Activated CD4-positive, alpha-beta T cell treated with anti-CD3 and anti-CD28 coated beads, Interleukin-2, amount 10 ng/mL, durations not matched to agents 24 days and 14 days (primary cell): Measurements from ENCODE around the gene LAG3. TPM values are rescaled to one million over a fixed set of nuclear protein-coding genes. Genes with fewer than 3 reads are reported as not detected.
A peak's percentile ranks its signal among the peaks of the same experiment; 100 is the strongest.

Experiments
- DNase-seq: peaks from one replicate; pipeline ENCODE4 v3.0.0; 2022
- H3K27ac Mint-ChIP-seq: one replicate; pipeline ENCODE4 v1.8.0; 2022; ENCODE audit warnings: mild to moderate bottlenecking, mixed read lengths
- H3K27me3 Mint-ChIP-seq: one replicate; pipeline ENCODE4 v1.8.0; 2022; ENCODE audit warnings: mixed read lengths
- H3K36me3 Mint-ChIP-seq: one replicate; pipeline ENCODE4 v1.8.0; 2022; ENCODE audit warnings: low read depth, mild to moderate bottlenecking, mixed read lengths
- H3K4me1 Mint-ChIP-seq: one replicate; pipeline ENCODE4 v1.8.0; 2021; ENCODE audit warnings: mixed read lengths
- H3K4me3 Mint-ChIP-seq: one replicate; pipeline ENCODE4 v1.8.0; 2022; ENCODE audit warnings: mild to moderate bottlenecking, moderate library complexity, mixed read lengths
- H3K9me3 Mint-ChIP-seq: one replicate; pipeline ENCODE4 v1.8.0; 2021; ENCODE audit warnings: mixed read lengths
- intact Hi-C: fragments of 100-400 bp; cut with micrococcal nuclease; formaldehyde crosslinking; loops from one replicate; pipeline ENCODE4 v1.15.1; 2023
- total RNA-seq: library from RNA; stranded (reverse); gene quantifications from 2 replicates; pipeline ENCODE4 v1.2.3, GENCODE V29; 2022

The LAG3 gene
- total RNA-seq, 1 donor from 2014 or later: 269 TPM

DNA sequence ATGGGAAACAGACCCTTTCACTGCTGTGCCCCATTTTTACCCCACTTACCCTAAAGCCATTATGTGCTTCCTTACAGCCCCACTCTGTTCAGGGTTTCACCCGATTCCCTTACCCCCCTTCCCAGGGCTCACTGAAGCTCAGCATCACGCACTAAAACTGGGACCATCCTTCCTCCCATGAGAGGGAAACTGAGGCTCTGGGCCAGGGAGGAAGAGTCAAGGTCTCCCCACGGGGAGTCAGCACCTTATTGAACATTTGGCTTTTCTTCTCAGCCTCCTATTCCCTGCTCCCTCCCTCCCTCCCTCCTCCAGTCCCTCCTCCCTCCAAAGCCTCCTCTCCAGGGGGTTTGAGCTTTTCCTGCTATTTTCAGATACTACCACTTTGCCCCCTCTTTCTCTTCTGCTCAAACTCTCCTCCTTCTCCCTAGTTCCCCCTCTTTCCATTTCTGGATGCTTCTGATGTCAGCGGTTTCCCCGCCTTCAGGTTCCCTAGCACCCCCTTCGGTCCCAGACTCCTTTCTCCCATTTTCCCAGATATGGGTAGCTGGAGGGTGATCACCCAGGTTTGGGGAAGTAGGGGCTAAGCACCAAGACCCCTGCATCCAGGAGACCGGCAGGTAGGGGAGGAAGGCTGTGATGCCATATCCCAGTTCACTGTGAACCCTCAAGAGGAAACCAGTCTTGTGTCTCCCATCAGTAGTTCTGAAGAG is 50.3 kb downstream of the LAG3 start:
- intact Hi-C loops: no loop called here
- no peak overlapping the region for H3K27ac Mint-ChIP-seq

DNA sequence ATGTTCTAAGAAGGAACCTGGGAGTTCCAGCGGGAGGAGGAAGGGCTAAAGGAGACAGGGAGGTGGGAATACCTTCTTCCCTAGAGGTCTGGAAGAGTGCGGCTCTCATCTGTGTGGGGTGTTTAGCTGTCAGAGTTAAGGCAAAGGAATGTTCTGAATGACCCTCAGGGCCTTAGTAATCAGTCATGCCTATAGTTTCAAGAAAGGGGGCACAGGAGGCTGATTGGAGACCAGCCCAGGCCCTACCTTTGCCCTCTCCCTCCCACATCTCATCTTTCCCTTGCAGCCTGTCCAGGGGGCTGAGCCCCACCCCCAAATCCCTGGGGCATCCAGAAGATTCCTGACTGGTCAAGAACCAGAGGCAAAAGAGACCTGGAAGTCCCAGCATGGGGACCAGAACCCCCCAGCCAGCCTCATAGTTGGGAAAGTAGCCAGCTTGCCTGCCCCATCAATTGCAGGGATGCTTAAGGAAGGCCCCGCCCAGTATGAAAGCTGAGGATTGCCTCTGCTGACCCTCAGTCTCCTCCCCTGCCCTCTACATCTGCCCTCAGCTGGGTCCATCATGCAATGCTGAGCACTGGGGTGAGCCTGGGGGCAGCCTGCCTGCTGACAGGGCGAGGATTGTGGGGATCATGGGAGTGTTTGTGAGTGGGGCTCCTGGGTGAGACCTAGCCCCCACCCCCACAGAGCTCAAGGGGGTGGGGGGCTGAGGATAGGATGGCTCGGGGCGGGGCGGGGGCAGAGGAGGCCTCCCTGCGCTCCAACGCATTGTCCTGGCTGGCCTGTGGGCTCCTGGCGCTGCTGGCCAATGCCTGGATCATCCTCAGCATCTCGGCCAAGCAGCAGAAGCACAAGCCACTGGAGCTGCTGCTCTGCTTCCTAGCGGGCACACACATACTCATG is 51.1 kb downstream of the LAG3 start:
- Mint-ChIP-seq H3K9me3 (no peaks in the 10 kb centered on the region), H3K4me1 (peaks cover 31% of the 10 kb centered on the region), H3K27ac (no peak overlapping the region), H3K27me3 (peaks cover 41% of the 10 kb centered on the region), H3K36me3 (peaks cover 26% of the 10 kb centered on the region), H3K4me3 (no peak overlapping the region)
- no peak for DNase-seq
- intact Hi-C loops: no loop called here

More for the DNA sequence above, 50.3 kb downstream of the LAG3 start:
- Mint-ChIP-seq H3K36me3 (peaks cover 32% of the 10 kb centered on the region), H3K9me3 (no peaks in the 10 kb centered on the region), H3K27me3 (peaks cover 39% of the 10 kb centered on the region), H3K4me1 (peaks cover 28% of the 10 kb centered on the region), H3K4me3 (peak overlapping the region; percentile 79)
- DNase-seq: no peak

DNA sequence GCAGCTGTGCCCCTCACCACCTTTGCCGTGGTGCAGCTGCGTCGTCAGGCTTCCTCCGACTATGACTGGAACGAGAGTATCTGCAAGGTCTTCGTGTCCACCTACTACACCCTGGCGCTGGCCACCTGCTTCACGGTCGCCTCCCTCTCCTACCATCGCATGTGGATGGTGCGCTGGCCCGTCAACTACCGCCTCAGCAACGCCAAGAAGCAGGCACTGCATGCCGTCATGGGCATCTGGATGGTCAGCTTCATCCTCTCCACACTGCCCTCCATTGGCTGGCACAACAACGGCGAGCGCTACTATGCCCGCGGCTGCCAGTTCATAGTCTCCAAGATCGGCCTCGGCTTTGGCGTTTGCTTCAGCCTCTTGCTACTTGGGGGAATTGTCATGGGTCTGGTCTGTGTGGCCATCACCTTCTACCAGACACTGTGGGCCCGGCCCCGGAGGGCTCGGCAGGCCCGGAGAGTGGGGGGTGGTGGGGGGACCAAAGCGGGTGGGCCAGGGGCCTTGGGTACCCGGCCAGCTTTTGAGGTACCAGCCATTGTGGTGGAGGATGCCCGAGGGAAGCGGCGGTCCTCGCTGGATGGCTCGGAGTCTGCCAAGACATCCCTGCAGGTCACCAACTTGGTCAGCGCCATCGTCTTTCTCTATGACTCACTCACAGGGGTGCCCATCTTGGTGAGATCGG is 51.9 kb downstream of the LAG3 start:
- H3K4me1 Mint-ChIP-seq: peaks cover 36% of the 10 kb centered on the region
- no peak for DNase-seq
- intact Hi-C loops: no loop called here

DNA sequence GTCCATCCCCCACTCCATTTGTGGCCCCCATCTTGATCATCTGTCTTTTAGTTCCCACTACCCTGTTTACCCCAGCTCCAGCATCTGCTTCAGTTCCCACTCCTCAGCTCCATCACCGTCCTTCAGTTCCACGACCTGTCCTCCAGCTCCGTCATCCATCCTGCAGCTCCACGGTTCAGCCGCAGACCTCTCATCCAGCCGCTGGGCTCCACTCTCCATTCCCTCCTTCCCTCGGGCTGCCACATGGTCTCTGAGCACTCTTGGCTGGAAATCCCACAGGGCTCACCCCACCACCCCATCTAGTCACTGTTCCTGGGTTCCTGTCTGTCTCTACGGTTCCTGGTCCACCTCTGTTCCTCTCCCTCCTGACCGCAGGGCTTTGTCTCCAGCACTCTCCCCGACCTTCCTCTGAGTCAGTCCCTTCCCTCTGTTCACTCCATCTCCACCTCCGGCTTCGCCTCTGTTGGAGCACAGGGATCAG is 52.6 kb downstream of the LAG3 start:
- H3K9me3 Mint-ChIP-seq: no peaks in the 10 kb centered on the region
- peaks cover 40% of the 10 kb centered on the region for H3K4me1 Mint-ChIP-seq
- DNase-seq: no peak
- intact Hi-C loops: loop anchor here (1.0 to 5.0 kb wide), 6 partner anchors 33 to 268 kb away; partner anchors contain the start of genes IFFO1, MLF2 and PTMS
- H3K36me3 Mint-ChIP-seq: peaks cover 14% of the 10 kb centered on the region
- no peak overlapping the region for H3K4me3 Mint-ChIP-seq
- H3K27me3 Mint-ChIP-seq: peaks cover 46% of the 10 kb centered on the region
- no peak overlapping the region for H3K27ac Mint-ChIP-seq

More for the DNA sequence above, 51.9 kb downstream of the LAG3 start:
- H3K27me3 Mint-ChIP-seq: peaks cover 46% of the 10 kb centered on the region
- no peak overlapping the region for H3K4me3 Mint-ChIP-seq
- no peaks in the 10 kb centered on the region for H3K9me3 Mint-ChIP-seq
- no peak overlapping the region for H3K27ac Mint-ChIP-seq
- H3K36me3 Mint-ChIP-seq: peaks cover 21% of the 10 kb centered on the region

DNA sequence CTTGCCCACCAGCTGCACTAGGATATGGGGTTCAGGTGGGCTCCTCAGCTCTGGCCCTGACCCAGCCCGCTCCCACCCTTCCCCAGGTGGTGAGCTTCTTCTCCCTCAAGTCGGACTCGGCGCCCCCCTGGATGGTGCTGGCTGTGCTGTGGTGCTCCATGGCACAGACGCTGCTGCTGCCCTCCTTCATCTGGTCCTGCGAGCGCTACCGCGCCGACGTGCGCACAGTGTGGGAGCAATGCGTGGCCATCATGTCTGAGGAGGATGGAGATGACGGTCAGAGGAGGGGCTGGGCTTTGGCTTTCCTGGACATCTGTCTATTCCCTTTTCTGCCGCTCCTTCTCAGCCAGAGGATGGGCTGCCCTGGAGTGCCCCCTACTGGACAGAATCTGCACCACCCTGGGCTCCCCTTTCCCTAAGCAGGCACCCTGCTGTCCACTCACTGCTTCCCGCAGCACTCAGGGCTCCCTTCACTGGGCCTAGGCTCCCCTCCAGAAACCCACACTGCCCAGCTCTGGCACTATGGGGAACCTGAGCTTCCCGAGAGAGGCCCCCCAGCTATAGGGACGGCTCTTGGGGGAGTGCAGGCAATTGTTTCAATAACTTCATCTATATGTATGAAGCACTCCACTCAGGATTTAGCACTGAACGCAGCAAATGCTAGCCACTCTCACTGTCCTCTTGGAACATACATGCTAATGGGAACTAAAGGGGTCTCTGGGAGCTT is 53.2 kb downstream of the LAG3 start:
- intact Hi-C loops: loop anchor here (1.0 to 5.0 kb wide), 6 partner anchors 33 to 268 kb away; partner anchors contain the start of genes IFFO1, MLF2 and PTMS
- H3K36me3 Mint-ChIP-seq: peaks cover 9% of the 10 kb centered on the region
- no peaks in the 10 kb centered on the region for H3K9me3 Mint-ChIP-seq
- peak; percentile 95 for DNase-seq
- peaks cover 50% of the 10 kb centered on the region for H3K27me3 Mint-ChIP-seq
- H3K4me1 Mint-ChIP-seq: peaks cover 38% of the 10 kb centered on the region
- no peak overlapping the region for H3K27ac Mint-ChIP-seq
- H3K4me3 Mint-ChIP-seq: peak overlapping the region; percentile 20

DNA sequence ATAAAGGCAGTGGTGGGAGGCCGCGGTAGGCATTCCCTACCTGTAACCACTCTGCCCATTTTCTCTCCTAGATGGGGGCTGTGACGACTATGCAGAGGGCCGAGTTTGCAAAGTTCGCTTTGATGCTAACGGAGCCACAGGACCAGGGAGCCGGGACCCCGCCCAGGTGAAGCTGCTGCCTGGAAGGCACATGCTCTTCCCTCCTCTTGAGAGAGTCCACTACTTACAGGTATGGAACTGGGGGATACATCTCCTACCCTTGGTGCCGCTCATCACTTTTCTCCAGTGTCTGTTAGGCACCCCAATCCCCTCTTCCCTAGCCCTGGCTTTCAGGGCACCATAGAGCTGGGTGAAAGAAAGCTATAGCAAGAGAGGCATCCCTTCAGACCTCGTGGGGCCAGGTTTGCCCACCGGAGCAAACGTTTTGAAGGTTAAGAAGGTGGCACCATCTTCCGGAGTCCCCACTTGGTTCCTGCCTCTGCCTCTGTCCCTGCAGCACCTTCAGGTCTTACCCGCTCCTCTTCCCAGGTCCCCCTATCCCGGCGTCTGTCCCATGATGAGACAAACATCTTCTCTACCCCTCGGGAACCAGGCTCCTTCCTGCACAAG is 53.9 kb downstream of the LAG3 start:
- peaks cover 56% of the 10 kb centered on the region for H3K27me3 Mint-ChIP-seq
- DNase-seq: no peak
- H3K4me1 Mint-ChIP-seq: peaks cover 32% of the 10 kb centered on the region

DNA sequence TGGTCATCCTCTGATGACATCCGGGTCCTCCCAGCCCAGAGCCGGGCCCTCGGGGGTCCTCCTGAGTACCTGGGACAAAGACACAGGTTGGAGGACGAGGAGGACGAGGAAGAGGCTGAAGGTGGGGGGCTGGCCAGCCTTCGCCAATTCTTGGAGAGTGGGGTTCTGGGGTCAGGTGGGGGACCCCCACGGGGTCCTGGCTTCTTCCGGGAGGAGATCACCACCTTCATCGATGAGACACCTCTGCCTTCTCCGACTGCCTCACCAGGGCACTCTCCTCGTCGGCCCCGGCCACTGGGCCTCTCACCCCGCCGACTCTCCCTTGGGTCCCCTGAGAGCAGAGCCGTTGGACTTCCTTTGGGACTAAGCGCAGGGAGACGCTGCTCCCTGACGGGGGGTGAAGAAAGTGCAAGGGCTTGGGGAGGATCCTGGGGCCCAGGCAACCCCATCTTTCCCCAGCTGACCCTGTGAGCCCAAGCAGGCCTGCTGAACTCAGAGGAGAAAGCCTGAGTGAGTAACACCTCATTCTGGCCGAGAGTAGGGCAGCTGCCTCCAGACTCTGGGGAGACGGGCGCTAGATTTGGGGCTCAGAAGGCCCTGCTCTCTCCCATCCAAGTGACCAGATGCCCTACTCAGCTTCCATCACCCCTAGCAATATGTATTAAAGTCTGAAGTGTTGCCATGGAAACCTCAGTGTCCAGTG is 54.6 kb downstream of the LAG3 start:
- Mint-ChIP-seq H3K36me3 (peaks cover 2% of the 10 kb centered on the region), H3K4me3 (peak overlapping the region; percentile 60), H3K27ac (peak overlapping the region; percentile 38), H3K9me3 (no peaks in the 10 kb centered on the region), H3K27me3 (peaks cover 60% of the 10 kb centered on the region), H3K4me1 (peaks cover 29% of the 10 kb centered on the region)
- no peak for DNase-seq
- intact Hi-C loops: loop anchor here (5.0 kb wide), 3 partner anchors 35 to 270 kb away; partner anchors contain the start of genes IFFO1 and PTMS

More for the DNA sequence above, 53.9 kb downstream of the LAG3 start:
- H3K27ac Mint-ChIP-seq: no peak overlapping the region
- peaks cover 3% of the 10 kb centered on the region for H3K36me3 Mint-ChIP-seq
- no peak overlapping the region for H3K4me3 Mint-ChIP-seq
- intact Hi-C loops: loop anchor here (5.0 kb wide), 3 partner anchors 34 to 269 kb away; partner anchors contain the start of genes IFFO1 and PTMS
- no peaks in the 10 kb centered on the region for H3K9me3 Mint-ChIP-seq

DNA sequence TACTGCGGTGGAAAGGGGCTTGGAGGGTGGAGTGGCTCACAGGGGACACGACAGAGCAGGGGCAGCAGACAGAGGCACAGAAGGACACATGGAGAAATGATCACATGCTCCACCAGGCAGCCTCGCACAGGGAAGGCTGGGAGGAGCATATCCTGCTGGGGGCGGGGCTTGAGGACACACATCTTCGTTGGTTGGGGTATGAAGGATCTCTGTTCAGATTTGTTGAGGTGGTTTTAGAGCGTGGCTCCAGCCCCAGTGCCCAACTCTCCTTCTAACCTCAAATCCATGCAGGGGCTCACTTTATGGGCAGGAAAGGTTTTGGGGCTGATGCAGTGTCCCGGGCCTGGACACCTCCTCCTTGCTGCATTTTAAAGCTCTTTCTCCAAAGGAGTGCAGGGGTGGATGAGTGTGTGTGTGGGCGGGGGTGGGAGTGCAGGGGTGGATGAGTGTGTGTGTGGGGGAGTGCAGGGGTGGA is 55.2 kb downstream of the LAG3 start:
- peaks cover 2% of the 10 kb centered on the region for H3K36me3 Mint-ChIP-seq
- DNase-seq: peak; percentile 85
- no peaks in the 10 kb centered on the region for H3K9me3 Mint-ChIP-seq

More for the DNA sequence above, 55.2 kb downstream of the LAG3 start:
- H3K4me1 Mint-ChIP-seq: peaks cover 26% of the 10 kb centered on the region
- peak overlapping the region; percentile 60 for H3K4me3 Mint-ChIP-seq
- intact Hi-C loops: loop anchor here (5.0 kb wide), 3 partner anchors 35 to 270 kb away; partner anchors contain the start of genes IFFO1 and PTMS
- peak overlapping the region; percentile 38 for H3K27ac Mint-ChIP-seq
- peaks cover 58% of the 10 kb centered on the region for H3K27me3 Mint-ChIP-seq

Other genes starting within 250 kb of the LAG3 start
- 4,585 and 4,599 TPM in 2 replicates for gene GAPDH, start 238.0 kb upstream of the LAG3 start, total RNA-seq
- gene IFFO1, start 216.5 kb upstream of the LAG3 start, total RNA-seq: 16.0 and 16.9 TPM in 2 replicates
- 192 and 193 TPM in 2 replicates for gene NOP2, start 204.2 kb upstream of the LAG3 start, total RNA-seq
- gene CHD4, start 165.1 kb upstream of the LAG3 start, total RNA-seq: 356 and 363 TPM in 2 replicates
- gene LPAR5, start 136.6 kb upstream of the LAG3 start, total RNA-seq: 3.3 and 4.2 TPM in 2 replicates
- gene ACRBP, start 125.1 kb upstream of the LAG3 start, total RNA-seq: 0.47 and 0.64 TPM in 2 replicates
- gene ING4, start 109.4 kb upstream of the LAG3 start, total RNA-seq: 13.7 and 15.8 TPM in 2 replicates
- 83.6 and 84.4 TPM in 2 replicates for gene ZNF384, start 83.1 kb upstream of the LAG3 start, total RNA-seq
- gene PIANP, start 71.7 kb upstream of the LAG3 start, total RNA-seq: 0.09 TPM in 1 of 2 replicates, not detected in the other
- 39.5 and 44.8 TPM in 2 replicates for gene COPS7A, start 48.5 kb upstream of the LAG3 start, total RNA-seq
- 163 and 180 TPM in 2 replicates for gene MLF2, start 19.4 kb upstream of the LAG3 start, total RNA-seq
- gene PTMS, start 6.2 kb upstream of the LAG3 start, total RNA-seq: 245 and 267 TPM in 2 replicates
- 264 and 271 TPM in 2 replicates for gene CD4, start 17.0 kb downstream of the LAG3 start, total RNA-seq
- 0.21 and 0.43 TPM in 2 replicates for gene GPR162, start 49.3 kb downstream of the LAG3 start, total RNA-seq
- 4.1 and 4.7 TPM in 2 replicates for gene P3H3, start 55.9 kb downstream of the LAG3 start, total RNA-seq
- gene GNB3, start 68.4 kb downstream of the LAG3 start, total RNA-seq: 1.6 and 1.7 TPM in 2 replicates
- gene CDCA3, start 78.8 kb downstream of the LAG3 start, total RNA-seq: 32.6 and 33.7 TPM in 2 replicates
- gene USP5, start 79.6 kb downstream of the LAG3 start, total RNA-seq: 121 TPM in 2 replicates
- 1,614 and 1,630 TPM in 2 replicates for gene TPI1, start 95.0 kb downstream of the LAG3 start, total RNA-seq
- 3.4 TPM in 2 replicates for gene SPSB2, start 100.8 kb downstream of the LAG3 start, total RNA-seq
- 6.3 and 6.6 TPM in 2 replicates for gene LRRC23, start 132.3 kb downstream of the LAG3 start, total RNA-seq
- gene ENO2, start 142.1 kb downstream of the LAG3 start, total RNA-seq: 202 and 206 TPM in 2 replicates
- 61.6 and 66.8 TPM in 2 replicates for gene ATN1, start 155.4 kb downstream of the LAG3 start, total RNA-seq
- not detected in 2 replicates for gene RNU7-1, start 171.3 kb downstream of the LAG3 start, total RNA-seq
- gene C12orf57, start 171.5 kb downstream of the LAG3 start, total RNA-seq: 168 and 174 TPM in 2 replicates
- gene PTPN6, start 178.8 kb downstream of the LAG3 start, total RNA-seq: 349 and 355 TPM in 2 replicates
- gene PHB2, start 198.1 kb downstream of the LAG3 start, total RNA-seq: 474 and 487 TPM in 2 replicates
- gene EMG1, start 198.4 kb downstream of the LAG3 start, total RNA-seq: 129 and 131 TPM in 2 replicates
- gene LPCAT3, start 246.0 kb downstream of the LAG3 start, total RNA-seq: 29.2 and 29.5 TPM in 2 replicates